Panc1 (cell line): ENCODE results near the gene ULBP3. TPM values are rescaled to one million over a fixed set of nuclear protein-coding genes. Genes with fewer than 3 reads are reported as not detected.

Experiments used
- ATAC-seq: fragments of 200-7000 bp; cut with Tn5 transposase; 2 replicates; pipeline ENCODE4 v1.9.1; 2020; ENCODE audit warnings: mild to moderate bottlenecking, moderate library complexity
- BruUV-seq: library from RNA; stranded (reverse); fragments of 400-500 nt; replicated peaks from 2 replicates; lab custom pipeline; 2021; lab: Mats Ljungman, UMichigan
- CTCF ChIA-PET: fragments of 300-600 bp; sonication (Branson Sonifier 250); formaldehyde crosslinking; loops from one replicate; lab custom pipeline; 2022; ENCODE audit warnings: antibody characterized with exemption; lab: Charles Lee
- POLR2A ChIA-PET: fragments of 300-600 bp; sonication (Branson Sonifier 250); formaldehyde crosslinking; loops from one replicate; lab custom pipeline; 2022; ENCODE audit warnings: antibody characterized with exemption; lab: Charles Lee
- DNase-seq: peaks from one replicate; pipeline ENCODE4 v3.0.0-alpha.2; 2010; ENCODE audit warnings: low read depth, low spot score
- H3K27ac ChIP-seq: 2 replicates; pipeline ENCODE4 v1.5.1; 2011; ENCODE audit warnings: mild to moderate bottlenecking, low read length, inconsistent platforms
- H3K27me3 ChIP-seq: fragments of 200-500 bp; sonication (Bioruptor generic); 2 replicates; pipeline ENCODE4 v1.6.0; 2014; ENCODE audit warnings: low read length, inconsistent platforms; ENCODE audit not compliant: control insufficient read depth, insufficient read depth
- H3K36me3 ChIP-seq: fragments of 200-500 bp; sonication (Bioruptor generic); 2 replicates; pipeline ENCODE4 v1.5.1; 2014; ENCODE audit warnings: inconsistent platforms, mild to moderate bottlenecking, low read length, moderate library complexity; ENCODE audit not compliant: control insufficient read depth, insufficient read depth
- H3K4me1 ChIP-seq: 2 replicates; pipeline ENCODE4 v1.5.1; 2011; ENCODE audit warnings: inconsistent platforms, mild to moderate bottlenecking, low read length, moderate library complexity; ENCODE audit not compliant: control insufficient read depth, insufficient read depth
- H3K4me3 ChIP-seq, 2 experiments: 2 replicates each; pipeline ENCODE4 v1.5.1; 2011 to 2012; ENCODE audit warnings: low read depth in 2 of 2, low read length in 2 of 2, mild to moderate bottlenecking in 2 of 2, inconsistent platforms in 1 of 2, moderate library complexity in 1 of 2
- H3K9me3 ChIP-seq: fragments of 200-500 bp; sonication (Bioruptor generic); 2 replicates; pipeline ENCODE4 v1.5.1; 2014; ENCODE audit warnings: low read depth, mild to moderate bottlenecking, inconsistent platforms, low read length, moderate library complexity; ENCODE audit not compliant: control insufficient read depth, insufficient read depth
- CTCF ChIP-seq: fragments of 450-650 bp; IDR thresholded peaks from 2 replicates; pipeline ENCODE4 v1.5.1; 2017; ENCODE audit warnings: mild to moderate bottlenecking
- POLR2AphosphoS5 ChIP-seq: IDR thresholded peaks from 2 replicates; pipeline ENCODE4 v1.6.1; 2012; ENCODE audit warnings: mild to moderate bottlenecking, low read depth, low read length, moderate library complexity
- SIN3A ChIP-seq: IDR thresholded peaks from 2 replicates; pipeline ENCODE4 v1.6.1; 2012; ENCODE audit warnings: low read depth, mild to moderate bottlenecking, low read length, moderate library complexity, borderline replicate concordance; ENCODE audit not compliant: insufficient read depth
- TCF7L2 ChIP-seq: IDR thresholded peaks from 2 replicates; pipeline ENCODE4 v1.6.1; 2011; ENCODE audit warnings: mild to moderate bottlenecking, low read depth, low read length, inconsistent platforms
- in situ Hi-C: cut with HindIII; loops from 2 replicates; pipeline ENCODE4 v1.10.0; 2016; ENCODE audit warnings: low sequenced_read_pairs, low pct_unique_long_range_greater_than_20kb
- intact Hi-C: fragments of 100-400 bp; cut with micrococcal nuclease; formaldehyde crosslinking; loops from one replicate; pipeline ENCODE4 v1.10.0; 2022; ENCODE audit not compliant: unreplicated experiment
- total RNA-seq: library from RNA; stranded (reverse); gene quantifications from one replicate; pipeline ENCODE4 v1.2.1, GENCODE V29; 2021; ENCODE audit not compliant: unreplicated experiment
- TF ChIP-seq, protein P1 (sequence below), 2 experiments: IDR thresholded peaks; 2 replicates each; pipeline ENCODE4 v1.6.1; 2011 to 2012; ENCODE audit warnings: low read depth in 2 of 2, control low read depth in 1 of 2, low read length in 1 of 2, mild to moderate bottlenecking in 1 of 2, moderate library complexity in 1 of 2; ENCODE audit not compliant: insufficient read depth in 1 of 2

Gene ULBP3
- total RNA-seq, 1 experiment from 2014 or later: 2.4 TPM

DNA sequence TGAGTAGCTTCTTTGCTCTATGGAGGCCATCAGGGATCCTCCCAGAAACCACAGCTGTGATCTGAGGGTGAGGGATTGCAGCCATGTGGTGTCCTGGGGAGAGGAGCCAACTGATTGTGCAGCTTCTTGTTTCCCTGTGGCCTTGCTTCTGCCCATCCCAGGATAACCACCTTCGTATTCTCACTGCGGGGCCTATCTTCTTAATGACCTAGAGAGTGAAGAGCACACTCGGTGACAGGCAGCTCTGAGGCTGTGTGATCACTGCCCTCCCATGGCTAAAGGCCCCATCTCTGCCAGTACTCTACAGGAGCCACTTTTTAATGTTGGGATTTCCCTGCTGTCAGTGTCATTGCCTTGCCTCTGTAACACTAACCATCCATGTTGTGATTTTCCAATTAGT, 38.3 kb downstream of the ULBP3 start:
- DNase-seq (no peak), ATAC-seq (no peak)
- BruUV-seq: no TSS peak
- ChIA-PET CTCF (no interaction called here), POLR2A (no interaction called here)
- TF ChIP-seq SIN3A: no peak
- TF ChIP-seq POLR2AphosphoS5: no peak
- TF ChIP-seq CTCF: no peak
- no peak for TF ChIP-seq TCF7L2
- in situ Hi-C loops: no loop called here
- intact Hi-C loops: no loop called here
- H3K27me3 ChIP-seq: peaks cover 15% of the 10 kb centered on the region
- no peak overlapping the region for H3K27ac ChIP-seq
- H3K4me1 ChIP-seq: peaks cover 3% of the 10 kb centered on the region; the same call in 1 of the 2 replicates
- no peaks in the 10 kb centered on the region for H3K36me3 ChIP-seq
- no peak overlapping the region for H3K4me3 ChIP-seq
- H3K9me3 ChIP-seq: no peaks in the 10 kb centered on the region

- ChIA-PET CTCF (no interaction called here), POLR2A (no interaction called here)
- Histone ChIP-seq H3K4me3 (no peak overlapping the region), H3K27me3 (peaks cover 10% of the 10 kb centered on the region), H3K4me1 (peaks cover 8% of the 10 kb centered on the region; the same call in 1 of the 2 replicates), H3K9me3 (no peaks in the 10 kb centered on the region), H3K27ac (no peak overlapping the region), H3K36me3 (no peaks in the 10 kb centered on the region)
- in situ Hi-C loops (no loop called here), intact Hi-C loops (no loop called here)
- DNase-seq (no peak), ATAC-seq (no peak)
- TF ChIP-seq, protein P1, sequence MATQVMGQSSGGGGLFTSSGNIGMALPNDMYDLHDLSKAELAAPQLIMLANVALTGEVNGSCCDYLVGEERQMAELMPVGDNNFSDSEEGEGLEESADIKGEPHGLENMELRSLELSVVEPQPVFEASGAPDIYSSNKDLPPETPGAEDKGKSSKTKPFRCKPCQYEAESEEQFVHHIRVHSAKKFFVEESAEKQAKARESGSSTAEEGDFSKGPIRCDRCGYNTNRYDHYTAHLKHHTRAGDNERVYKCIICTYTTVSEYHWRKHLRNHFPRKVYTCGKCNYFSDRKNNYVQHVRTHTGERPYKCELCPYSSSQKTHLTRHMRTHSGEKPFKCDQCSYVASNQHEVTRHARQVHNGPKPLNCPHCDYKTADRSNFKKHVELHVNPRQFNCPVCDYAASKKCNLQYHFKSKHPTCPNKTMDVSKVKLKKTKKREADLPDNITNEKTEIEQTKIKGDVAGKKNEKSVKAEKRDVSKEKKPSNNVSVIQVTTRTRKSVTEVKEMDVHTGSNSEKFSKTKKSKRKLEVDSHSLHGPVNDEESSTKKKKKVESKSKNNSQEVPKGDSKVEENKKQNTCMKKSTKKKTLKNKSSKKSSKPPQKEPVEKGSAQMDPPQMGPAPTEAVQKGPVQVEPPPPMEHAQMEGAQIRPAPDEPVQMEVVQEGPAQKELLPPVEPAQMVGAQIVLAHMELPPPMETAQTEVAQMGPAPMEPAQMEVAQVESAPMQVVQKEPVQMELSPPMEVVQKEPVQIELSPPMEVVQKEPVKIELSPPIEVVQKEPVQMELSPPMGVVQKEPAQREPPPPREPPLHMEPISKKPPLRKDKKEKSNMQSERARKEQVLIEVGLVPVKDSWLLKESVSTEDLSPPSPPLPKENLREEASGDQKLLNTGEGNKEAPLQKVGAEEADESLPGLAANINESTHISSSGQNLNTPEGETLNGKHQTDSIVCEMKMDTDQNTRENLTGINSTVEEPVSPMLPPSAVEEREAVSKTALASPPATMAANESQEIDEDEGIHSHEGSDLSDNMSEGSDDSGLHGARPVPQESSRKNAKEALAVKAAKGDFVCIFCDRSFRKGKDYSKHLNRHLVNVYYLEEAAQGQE (IDR thresholded peaks at IDR 0.05; ENCODE audit: insufficient read depth in 1 of 2, low read depth in 2 of 2, low read length in 1 of 2): no peak
- TF ChIP-seq POLR2AphosphoS5 (no peak), CTCF (no peak), TCF7L2 (no peak), SIN3A (no peak)
- no TSS peak for BruUV-seq
Measured at GRCh38 chr6:150029749-150030148, 39.2 kb downstream of the ULBP3 start.
